HL-60 (cell line): ENCODE measurements around the gene SNORC.

Source experiments
- DNase-seq, 2 experiments: peaks; one replicate each; pipeline ENCODE4 v3.0.0-alpha.2; 2010 to 2020; ENCODE audit warnings: low read depth in 1 of 2, low spot score in 1 of 2
- H3K27ac ChIP-seq: fragments of 250-450 bp; sonication (Bioruptor Pico); replicated peaks from 2 replicates; pipeline ENCODE4 v1.5.1; 2020; ENCODE audit warnings: mild to moderate bottlenecking, moderate library complexity
- H3K27me3 ChIP-seq: fragments of 250-450 bp; sonication (Bioruptor Pico); 2 replicates; pipeline ENCODE4 v1.5.1; 2021; ENCODE audit warnings: mild to moderate bottlenecking, moderate library complexity; ENCODE audit not compliant: insufficient read depth, poor library complexity, severe bottlenecking
- H3K4me3 ChIP-seq: replicated peaks from 2 replicates; pipeline ENCODE4 v1.5.1; 2011; ENCODE audit warnings: mild to moderate bottlenecking, control low read depth, low read length; ENCODE audit not compliant: insufficient read depth
- GABPA ChIP-seq: IDR thresholded peaks from 2 replicates; pipeline ENCODE4 v1.6.1; 2012; ENCODE audit warnings: low read depth
- POLR2AphosphoS5 ChIP-seq: IDR thresholded peaks from 2 replicates; pipeline ENCODE4 v1.6.1; 2012; ENCODE audit warnings: low read depth
- REST ChIP-seq: IDR thresholded peaks from 2 replicates; pipeline ENCODE4 v1.6.1; 2012; ENCODE audit warnings: low read depth; ENCODE audit not compliant: insufficient replicate concordance
- SPI1 ChIP-seq: IDR thresholded peaks from 2 replicates; pipeline ENCODE4 v1.6.1; 2012; ENCODE audit warnings: low read depth, mild to moderate bottlenecking, borderline replicate concordance
- long read RNA-seq: library from polyadenylated mRNA; unstranded; transcript quantifications from one replicate; pipeline ENCODE4 v2.0.0, GENCODE V29; 2020
- TF ChIP-seq, protein P1 (sequence below): IDR thresholded peaks from one replicate; pipeline ENCODE4 v1.5.1; 2011; ENCODE audit warnings: low read length, control low read depth, inconsistent platforms; ENCODE audit not compliant: insufficient read depth

SNORC gene
- long read RNA-seq, partial matches to known transcripts: 0 of 5 reads
- long read RNA-seq, other reads (novel, unspliced or antisense): 5 of 5 reads

DNA sequence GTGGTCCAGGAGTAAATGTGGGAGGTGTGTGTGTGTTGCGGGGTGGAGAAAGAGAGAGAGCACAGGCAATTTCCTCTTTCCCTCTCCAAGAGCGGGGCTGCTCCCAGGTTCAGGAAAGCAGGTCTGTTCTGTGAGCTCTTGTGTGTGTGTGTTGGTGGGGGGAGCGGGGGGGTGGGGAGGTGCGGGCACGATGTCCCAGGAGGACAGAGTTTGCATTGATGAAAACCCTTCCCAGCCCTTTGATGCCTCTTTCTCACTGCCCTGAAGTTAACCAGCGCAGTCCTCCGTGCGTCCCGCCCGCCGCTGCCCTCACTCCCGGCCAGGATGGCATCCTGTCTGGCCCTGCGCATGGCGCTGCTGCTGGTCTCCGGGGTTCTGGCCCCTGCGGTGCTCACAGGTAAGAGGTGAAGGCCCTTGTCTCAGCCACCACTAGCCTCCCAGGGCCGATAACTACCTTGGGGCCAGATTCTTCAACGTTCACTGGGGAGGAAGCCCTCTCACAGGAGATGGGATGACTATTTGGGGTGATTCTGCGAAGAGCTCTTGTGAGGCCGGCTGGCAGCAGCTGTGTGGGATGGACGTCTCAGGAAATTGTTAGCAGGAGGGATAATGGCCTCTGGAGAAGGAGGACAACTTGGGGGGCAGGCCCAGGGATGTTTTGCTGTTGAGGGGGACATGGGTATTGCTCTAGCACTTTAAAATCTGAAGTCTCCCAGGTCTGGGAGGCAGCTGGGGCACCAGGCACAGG is at the start of gene SNORC:
TSS of gene SNORC (plus strand) at position 247 of the 748 bp plus-strand sequence. CDS start at position 325, 78 bp downstream.
- Histone ChIP-seq H3K4me3 (no peak within 1 kb of the TSS), H3K27ac (no peak within 1 kb of the TSS), H3K27me3 (no peaks in the 10 kb centered on the region)
- TF ChIP-seq POLR2AphosphoS5 (no peak), GABPA (no peak), REST (no peak), SPI1 (no peak)
- TF ChIP-seq, protein P1, sequence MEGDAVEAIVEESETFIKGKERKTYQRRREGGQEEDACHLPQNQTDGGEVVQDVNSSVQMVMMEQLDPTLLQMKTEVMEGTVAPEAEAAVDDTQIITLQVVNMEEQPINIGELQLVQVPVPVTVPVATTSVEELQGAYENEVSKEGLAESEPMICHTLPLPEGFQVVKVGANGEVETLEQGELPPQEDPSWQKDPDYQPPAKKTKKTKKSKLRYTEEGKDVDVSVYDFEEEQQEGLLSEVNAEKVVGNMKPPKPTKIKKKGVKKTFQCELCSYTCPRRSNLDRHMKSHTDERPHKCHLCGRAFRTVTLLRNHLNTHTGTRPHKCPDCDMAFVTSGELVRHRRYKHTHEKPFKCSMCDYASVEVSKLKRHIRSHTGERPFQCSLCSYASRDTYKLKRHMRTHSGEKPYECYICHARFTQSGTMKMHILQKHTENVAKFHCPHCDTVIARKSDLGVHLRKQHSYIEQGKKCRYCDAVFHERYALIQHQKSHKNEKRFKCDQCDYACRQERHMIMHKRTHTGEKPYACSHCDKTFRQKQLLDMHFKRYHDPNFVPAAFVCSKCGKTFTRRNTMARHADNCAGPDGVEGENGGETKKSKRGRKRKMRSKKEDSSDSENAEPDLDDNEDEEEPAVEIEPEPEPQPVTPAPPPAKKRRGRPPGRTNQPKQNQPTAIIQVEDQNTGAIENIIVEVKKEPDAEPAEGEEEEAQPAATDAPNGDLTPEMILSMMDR: no peak
- DNase-seq: no peak

GRCh38 chr2:232829988-232830387 is 40.1 kb upstream of the SNORC start:
- Histone ChIP-seq H3K4me3 (no peak overlapping the region), H3K27ac (no peak overlapping the region), H3K27me3 (no peaks in the 10 kb centered on the region)
- DNase-seq: no peak
- TF ChIP-seq, protein P1: no peak
- TF ChIP-seq GABPA (no peak), POLR2AphosphoS5 (no peak), SPI1 (no peak), REST (no peak)

DNA sequence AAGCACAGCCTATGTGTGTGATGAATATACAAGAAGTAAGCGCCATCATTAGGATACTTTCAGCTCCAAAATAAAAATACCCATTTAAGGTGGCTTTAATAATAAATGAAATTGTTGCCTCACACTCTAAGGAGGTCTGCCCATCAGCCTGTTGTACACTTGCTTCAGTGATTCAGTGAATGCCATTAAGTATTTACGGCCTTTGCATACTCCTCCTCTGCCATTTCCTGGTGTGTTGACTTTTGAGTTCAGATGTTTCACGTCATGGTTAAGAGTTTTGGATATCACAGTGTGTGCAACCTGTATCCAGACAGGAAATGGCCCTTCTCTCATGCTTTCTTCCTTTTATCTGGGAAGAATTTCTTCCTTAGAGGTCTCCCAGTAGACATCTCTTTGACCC is 38.6 kb upstream of the SNORC start:
- Histone ChIP-seq H3K4me3 (no peak overlapping the region), H3K27me3 (no peaks in the 10 kb centered on the region), H3K27ac (no peak overlapping the region)
- no peak for DNase-seq
- TF ChIP-seq, protein P1: no peak
- TF ChIP-seq SPI1 (no peak), POLR2AphosphoS5 (no peak), REST (no peak), GABPA (no peak)
